Ovary (tissue), 9 donors: Measurements from ENCODE around the gene LGI4. TPM values are rescaled to one million over a fixed set of nuclear protein-coding genes. Genes with fewer than 3 reads are reported as not detected.

Source experiments
- DNase-seq, 5 donors: peaks; one replicate each; pipeline ENCODE4 v3.0.0-alpha.2; 2019 to 2020
- H3K27ac ChIP-seq, 2 donors: fragments of 200-600 bp; one replicate each; pipeline versions ENCODE4 v1.5.1 to v1.8.0; 2019 to 2022
- H3K27me3 ChIP-seq: fragments of 200-600 bp; one replicate; pipeline ENCODE4 v1.8.0; 2022
- H3K36me3 ChIP-seq: fragments of 200-600 bp; sonication (generic); one replicate; pipeline ENCODE4 v1.5.1; 2019
- H3K4me1 ChIP-seq: one replicate; pipeline ENCODE4 v1.8.1; 2013; ENCODE audit warnings: mild to moderate bottlenecking, moderate library complexity; ENCODE audit not compliant: insufficient read depth
- H3K4me3 ChIP-seq: fragments of 200-600 bp; sonication (generic); one replicate; pipeline ENCODE4 v1.5.1; 2017
- H3K9me3 ChIP-seq, 2 donors: fragments of 200-600 bp in 1 of 2; sonication (generic) in 1 of 2; one replicate each; pipeline versions ENCODE4 v1.5.1 to v1.8.1; 2013 to 2019; ENCODE audit warnings: mild to moderate bottlenecking in 1 of 2, moderate library complexity in 1 of 2
- CTCF ChIP-seq, 3 donors: fragments of 450-650 bp in 2 of 3; fragments of 200-600 bp in 1 of 3; IDR thresholded peaks; one replicate each; pipeline versions ENCODE4 v1.5.1 to v1.8.0; 2016 to 2022; ENCODE audit warnings: antibody characterized with exemption in 3 of 3, mild to moderate bottlenecking in 1 of 3
- EP300 ChIP-seq: sonication (generic); formaldehyde crosslinking; IDR thresholded peaks from one replicate; pipeline ENCODE4 v1.6.1; 2017; ENCODE audit warnings: antibody characterized with exemption
- POLR2A ChIP-seq: fragments of 450-650 bp; IDR thresholded peaks from one replicate; pipeline ENCODE4 v1.6.1; 2017; ENCODE audit warnings: antibody characterized with exemption, mild to moderate bottlenecking, moderate library complexity
- WGBS, 3 donors: extraction: QIAGEN DNeasy Blood & Tissue Kit in 1 of 3; methylation state at CpG; one replicate each; pipeline versions ENCODE4 v1.1.5 to v1.1.7; 2013 to 2017; 5-methylcytosine and 5-hydroxymethylcytosine counted together
- intact Hi-C, 4 donors: fragments of 100-400 bp; cut with DNase I; formaldehyde crosslinking; loops; one replicate each; pipeline versions ENCODE4 v1.11.0 to v1.15.1; 2022 to 2023
- polyA plus RNA-seq, 2 donors: library from polyadenylated mRNA; stranded (reverse); fragments of 200-250 nt in 1 of 2; fragments of 350-450 nt in 1 of 2; fragmentation: Illumina TruSeq in 1 of 2; extraction: RNeasy Lipid Tissue Mini Kit (QIAGEN cat#74804) in 1 of 2; gene quantifications; one replicate each; pipeline ENCODE4 v1.2.3, GENCODE V29; 2013 to 2014
- total RNA-seq, 7 donors: library from RNA; depleted of rRNA in 2 of 7; stranded (reverse); fragments of >200 nt in 2 of 7; fragmentation: NEBNext Ultra II Directional in 3 of 7; extraction: Animal tissue kit (Norgen Biotek cat#: 25700) in 3 of 7; gene quantifications; one replicate each; pipeline versions ENCODE4 v1.1.0 to v1.2.4, GENCODE V29; 2016 to 2023
- donor health status: DM: no; HTN: no; CAD: no; lungs with moderate emphysema.
- donor health status: DM: no; HTN: no; CAD: no.
- donor health status: Bipolar disorder and iron deficiency.
- donor health status: DM: yes; HTN: yes; CAD: no.
- donor health status: DM: no; HTN: no; CAD: no.
- donor health status: DM: yes; HTN: yes; CAD: no.

LGI4 gene
- total and polyA plus RNA-seq, 9 donors, result 1.9 to 13.3 (median 5.9) TPM

GRCh38 chr19:35120492-35120891 is 14.4 kb downstream of the LGI4 start:
- Histone ChIP-seq H3K4me1 (peaks cover 14% of the 10 kb centered on the region), H3K9me3 (no peaks in the 10 kb centered on the region), H3K36me3 (no peaks in the 10 kb centered on the region), H3K4me3 (no peak overlapping the region), H3K27ac (peak overlapping the region in 1 of 2 donors; percentile 87), H3K27me3 (no peaks in the 10 kb centered on the region)
- TF ChIP-seq POLR2A, result no peak
- no peak for TF ChIP-seq CTCF (IDR thresholded peaks at IDR 0.05)
- no peak for TF ChIP-seq EP300
- intact Hi-C loops, result no loop called here
- 46 to 57% (median 50%) methylated on average over 7 of the region's 7 CpGs for WGBS, 3 donors
- no peak for DNase-seq

GRCh38 chr19:35119578-35120155 is 15.2 kb downstream of the LGI4 start:
- peak overlapping the region in 1 of 2 donors; percentile 87 for H3K27ac ChIP-seq
- WGBS, 3 donors, result 54 to 62% (median 56%) methylated on average over 9 of the region's 9 CpGs
- no peak for TF ChIP-seq EP300
- TF ChIP-seq CTCF (IDR thresholded peaks at IDR 0.05), result no peak
- TF ChIP-seq POLR2A, result no peak
- no peaks in the 10 kb centered on the region for H3K9me3 ChIP-seq
- DNase-seq, result peak in 1 of 5 donors; percentile 67
- peaks cover 14% of the 10 kb centered on the region for H3K4me1 ChIP-seq
- no peak overlapping the region for H3K4me3 ChIP-seq
- no peaks in the 10 kb centered on the region for H3K36me3 ChIP-seq
- intact Hi-C loops, result no loop called here
- no peaks in the 10 kb centered on the region for H3K27me3 ChIP-seq

DNA sequence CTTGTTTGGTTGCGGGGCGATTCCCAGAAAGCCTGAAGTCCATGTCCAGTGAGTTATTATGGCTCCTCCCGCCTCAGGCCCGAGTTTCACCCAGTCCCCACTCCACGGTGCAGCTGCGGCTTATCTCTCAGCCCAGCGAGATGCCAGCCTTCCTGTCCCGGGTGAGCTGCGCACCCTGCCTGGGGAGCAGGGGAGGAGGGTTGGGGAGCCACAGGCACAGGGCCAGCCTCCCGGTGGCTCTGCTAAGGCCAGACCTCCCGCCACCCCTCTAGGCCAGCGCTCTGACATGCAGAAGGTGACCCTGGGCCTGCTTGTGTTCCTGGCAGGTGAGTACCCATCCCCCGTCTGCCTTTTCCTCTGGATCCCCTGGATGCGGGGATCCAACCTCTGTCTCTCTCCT is 15.8 kb downstream of the LGI4 start:
- Histone ChIP-seq H3K4me1 (peaks cover 14% of the 10 kb centered on the region), H3K4me3 (no peak overlapping the region), H3K27ac (peak overlapping the region in 1 of 2 donors; percentile 87), H3K27me3 (no peaks in the 10 kb centered on the region), H3K36me3 (no peaks in the 10 kb centered on the region), H3K9me3 (no peaks in the 10 kb centered on the region)
- intact Hi-C loops, result no loop called here
- peak in 1 of 5 donors; percentile 51 for DNase-seq
- WGBS, 3 donors, result 67 to 81% (median 72%) methylated on average over 13 to 14 of the region's 14 CpGs
- no peak for TF ChIP-seq EP300
- TF ChIP-seq CTCF (IDR thresholded peaks at IDR 0.05), result no peak
- no peak for TF ChIP-seq POLR2A

GRCh38 chr19:35118268-35119020 is 16.4 kb downstream of the LGI4 start:
- no peaks in the 10 kb centered on the region for H3K27me3 ChIP-seq
- DNase-seq, result no peak
- H3K9me3 ChIP-seq, result no peaks in the 10 kb centered on the region
- no peak overlapping the region for H3K4me3 ChIP-seq
- H3K4me1 ChIP-seq, result peaks cover 14% of the 10 kb centered on the region
- no peak for TF ChIP-seq CTCF (IDR thresholded peaks at IDR 0.05)
- no peak for TF ChIP-seq EP300
- TF ChIP-seq POLR2A, result no peak
- intact Hi-C loops, result no loop called here
- H3K27ac ChIP-seq, result peak overlapping the region in 1 of 2 donors; percentile 87
- WGBS, 3 donors, result 84 to 93% (median 88%) methylated on average over 13 of the region's 13 CpGs
- no peaks in the 10 kb centered on the region for H3K36me3 ChIP-seq
